Naive B cell (primary cell): ENCODE measurements around the gene DOCK3. TPM values are rescaled to one million over a fixed set of nuclear protein-coding genes. Genes with fewer than 3 reads are reported as not detected.
"Not testable (repeated sequence)": the region's sequence is repeated elsewhere in the genome, so short reads cannot be mapped to it uniquely, and the experiment has no call there.

Experiments used
- ATAC-seq, 2 donors: fragments of 150-1000 bp; cut with Tn5 transposase; 2 replicates each; pipeline ENCODE4 v1.10.0; 2021; ENCODE audit warnings: low read depth in 2 of 2, mild to moderate bottlenecking in 2 of 2, moderate library complexity in 2 of 2
- DNase-seq: peaks from one replicate; pipeline ENCODE4 v3.0.0; 2022
- H3K27ac Mint-ChIP-seq, 6 donors: one replicate each; pipeline ENCODE4 v1.8.0; 2020 to 2022; ENCODE audit warnings: mild to moderate bottlenecking in 6 of 6, mixed read lengths in 6 of 6, moderate library complexity in 5 of 6, inconsistent platforms in 2 of 6
- H3K27me3 Mint-ChIP-seq, 3 donors: one replicate each; pipeline ENCODE4 v1.8.0; 2021 to 2022; ENCODE audit warnings: mixed read lengths in 3 of 3, mild to moderate bottlenecking in 1 of 3
- H3K36me3 Mint-ChIP-seq, 2 donors: one replicate each; pipeline ENCODE4 v1.8.0; 2020 to 2022; ENCODE audit warnings: mixed read lengths in 2 of 2, inconsistent platforms in 1 of 2, mild to moderate bottlenecking in 1 of 2
- H3K4me1 Mint-ChIP-seq, 3 donors: one replicate each; pipeline ENCODE4 v1.8.0; 2020 to 2022; ENCODE audit warnings: mixed read lengths in 3 of 3, inconsistent platforms in 1 of 3, mild to moderate bottlenecking in 1 of 3, moderate library complexity in 1 of 3
- H3K4me3 Mint-ChIP-seq, 8 donors: one replicate each; pipeline ENCODE4 v1.8.0; 2020 to 2022; ENCODE audit warnings: mild to moderate bottlenecking in 8 of 8, mixed read lengths in 8 of 8, moderate library complexity in 8 of 8, inconsistent platforms in 2 of 8
- H3K9me3 Mint-ChIP-seq, 7 donors: one replicate each; pipeline ENCODE4 v1.8.0; 2020 to 2022; ENCODE audit warnings: mixed read lengths in 7 of 7, mild to moderate bottlenecking in 5 of 7, inconsistent platforms in 2 of 7, moderate library complexity in 1 of 7
- polyA plus RNA-seq, 6 donors: library from polyadenylated mRNA; unstranded; fragments of 300-500 nt; fragmentation: Illumina TruSeq; gene quantifications; one replicate each; pipeline ENCODE4 v1.2.3, GENCODE V29; 2021; ENCODE audit warnings: low read depth in 6 of 6

Gene DOCK3
- polyA plus RNA-seq, 6 donors from 2014 or later, result 0.03 to 0.04 (median 0.04) TPM; not detected in 3

DNA sequence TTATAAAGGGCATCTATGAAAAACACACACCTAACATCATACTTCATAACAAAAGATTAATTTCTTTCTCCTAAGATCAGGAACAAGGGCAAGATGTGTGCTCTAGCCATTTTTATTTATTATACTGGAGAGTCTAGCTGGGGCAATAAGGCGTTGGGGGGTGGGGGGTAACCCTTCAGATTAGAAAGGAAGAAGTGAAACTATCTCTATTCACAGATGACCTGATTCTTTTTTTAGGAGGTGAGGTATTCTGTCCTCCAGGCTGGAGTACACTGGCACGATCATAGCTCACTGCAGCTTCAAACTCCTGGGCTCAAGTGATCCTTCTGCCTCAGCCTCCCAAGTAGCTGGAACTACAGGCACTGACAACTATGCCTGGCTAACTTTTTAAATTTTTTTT lies 620.9 kb downstream of the DOCK3 start:
- H3K36me3 Mint-ChIP-seq, result peaks cover 4 to 9% of the 10 kb centered on the region in 2 donors
- peak overlapping the region in 3 of 6 donors; percentile 20 to 71 (median 41) for H3K27ac Mint-ChIP-seq
- peak; percentile 71 to 73 for ATAC-seq

DNA sequence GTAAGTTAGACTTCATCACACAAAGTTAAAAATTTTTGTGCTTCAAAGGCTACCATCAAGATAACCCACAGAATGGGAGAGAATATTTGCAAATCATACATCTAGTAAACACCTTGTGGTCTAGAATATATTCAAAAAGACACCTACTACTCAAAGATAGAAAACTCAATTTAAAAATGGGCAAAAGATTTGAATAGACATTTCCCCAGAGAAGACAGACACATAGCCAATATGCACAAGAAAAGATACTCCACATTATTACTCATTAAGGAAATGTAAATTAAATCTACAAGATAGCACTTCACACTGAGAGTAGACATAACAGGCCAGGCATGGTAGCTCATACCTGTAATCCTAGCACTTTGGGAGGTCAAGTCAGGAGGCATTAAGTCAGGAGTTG lies 622.6 kb downstream of the DOCK3 start:
- DNase-seq (no peak), ATAC-seq (no peak)
- Mint-ChIP-seq H3K27ac (no peak overlapping the region), H3K4me1 (peaks cover 8 to 16% (median 13%) of the 10 kb centered on the region in 3 donors), H3K9me3 (peaks cover 0 to 24% (median 12%) of the 10 kb centered on the region in 7 donors), H3K36me3 (peaks cover 4 to 11% of the 10 kb centered on the region in 2 donors), H3K4me3 (peak overlapping the region in 1 of 8 donors; percentile 27), H3K27me3 (peaks cover 4 to 16% (median 15%) of the 10 kb centered on the region in 3 donors)

More for the DNA sequence above, 620.9 kb downstream of the DOCK3 start:
- no peak for DNase-seq
- H3K4me1 Mint-ChIP-seq, result peaks cover 8 to 16% (median 13%) of the 10 kb centered on the region in 3 donors
- H3K27me3 Mint-ChIP-seq, result peaks cover 0 to 5% (median 0%) of the 10 kb centered on the region in 3 donors
- peak overlapping the region in 1 of 8 donors; percentile 75 for H3K4me3 Mint-ChIP-seq
- H3K9me3 Mint-ChIP-seq, result peaks cover 5 to 23% (median 17%) of the 10 kb centered on the region in 7 donors

DNA sequence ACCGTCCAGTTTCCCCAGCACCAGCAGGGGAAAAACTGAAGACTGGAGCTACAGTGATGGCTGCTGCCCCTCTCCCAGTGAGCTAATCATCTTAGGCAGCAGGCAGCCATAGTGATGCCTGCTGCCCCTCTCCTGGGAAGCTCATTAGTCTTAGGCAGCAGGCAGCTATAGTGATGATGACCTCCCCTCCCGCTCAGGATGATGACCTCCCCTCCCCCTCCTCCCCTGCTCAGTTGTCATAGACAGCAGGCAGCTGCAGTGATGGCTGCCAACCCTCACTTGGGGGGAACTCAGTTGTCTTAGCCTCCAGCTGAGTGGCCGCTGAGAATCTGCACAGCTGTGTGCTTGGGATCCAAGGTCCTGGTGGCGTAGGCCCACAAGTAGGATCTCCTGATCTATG lies 629.5 kb downstream of the DOCK3 start:
- Mint-ChIP-seq H3K4me1 (no peaks in the 10 kb centered on the region), H3K27me3 (peaks cover 18 to 48% (median 46%) of the 10 kb centered on the region in 3 donors), H3K9me3 (peaks cover 10 to 40% (median 24%) of the 10 kb centered on the region in 7 donors), H3K27ac (no peak overlapping the region), H3K4me3 (no peak overlapping the region), H3K36me3 (peaks cover 4 to 27% of the 10 kb centered on the region in 2 donors)
- ATAC-seq (no peak), DNase-seq (no peak)

DNA sequence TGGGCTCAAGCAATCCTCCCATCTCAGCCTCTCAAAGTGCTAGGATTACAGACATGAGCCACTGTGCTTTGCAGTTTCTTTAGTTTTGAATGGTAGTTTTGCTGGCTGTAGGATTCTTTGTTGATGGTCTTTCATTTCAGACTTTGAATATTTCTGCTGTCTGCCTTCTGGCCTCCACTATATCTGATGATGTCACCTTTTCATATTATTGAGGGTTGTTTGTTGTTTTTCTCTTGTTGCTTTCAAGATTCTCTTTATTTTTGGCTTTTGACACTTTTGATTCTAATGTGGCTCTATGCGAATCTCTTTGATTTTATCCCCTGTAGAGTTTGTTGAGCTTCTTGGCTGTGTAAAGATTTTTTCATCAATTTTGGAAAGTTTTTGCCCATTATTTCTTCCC lies 631.4 kb downstream of the DOCK3 start:
- DNase-seq (no peak), ATAC-seq (no peak)
- H3K9me3 Mint-ChIP-seq, result peaks cover 10 to 38% (median 24%) of the 10 kb centered on the region in 7 donors
- peaks cover 21 to 52% (median 44%) of the 10 kb centered on the region in 3 donors for H3K27me3 Mint-ChIP-seq
- H3K36me3 Mint-ChIP-seq, result peaks cover 4 to 27% of the 10 kb centered on the region in 2 donors
- H3K27ac Mint-ChIP-seq, result no peak overlapping the region
- no peak overlapping the region for H3K4me3 Mint-ChIP-seq
- no peaks in the 10 kb centered on the region for H3K4me1 Mint-ChIP-seq

DNA sequence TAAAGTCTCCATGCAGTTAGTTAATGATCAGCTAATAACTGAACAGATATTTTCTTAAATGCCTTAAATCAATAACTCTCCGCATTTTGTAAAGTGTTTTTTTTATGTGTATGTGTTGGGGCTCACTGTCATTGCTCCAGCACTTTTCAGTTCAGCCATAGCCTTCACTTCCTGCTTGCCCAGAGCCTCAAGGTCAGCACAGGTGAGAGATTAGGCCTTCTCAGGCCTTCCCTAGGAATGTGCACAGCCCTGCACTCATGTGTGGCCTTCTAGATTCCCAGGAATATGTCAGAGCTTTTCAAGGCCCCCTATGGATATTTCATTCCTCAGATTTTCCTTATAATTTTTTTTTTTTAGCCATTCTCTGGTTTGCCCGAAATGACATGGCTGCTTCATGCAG lies 632.7 kb downstream of the DOCK3 start:
- H3K27me3 Mint-ChIP-seq, result peaks cover 18 to 40% (median 30%) of the 10 kb centered on the region in 3 donors
- ATAC-seq (no peak), DNase-seq (no peak)
- no peak overlapping the region for H3K4me3 Mint-ChIP-seq
- H3K9me3 Mint-ChIP-seq, result peaks cover 5 to 25% (median 13%) of the 10 kb centered on the region in 7 donors
- no peaks in the 10 kb centered on the region for H3K4me1 Mint-ChIP-seq
- H3K27ac Mint-ChIP-seq, result peak overlapping the region in 1 of 6 donors; percentile 30
- H3K36me3 Mint-ChIP-seq, result peaks cover 0 to 17% of the 10 kb centered on the region in 2 donors

DNA sequence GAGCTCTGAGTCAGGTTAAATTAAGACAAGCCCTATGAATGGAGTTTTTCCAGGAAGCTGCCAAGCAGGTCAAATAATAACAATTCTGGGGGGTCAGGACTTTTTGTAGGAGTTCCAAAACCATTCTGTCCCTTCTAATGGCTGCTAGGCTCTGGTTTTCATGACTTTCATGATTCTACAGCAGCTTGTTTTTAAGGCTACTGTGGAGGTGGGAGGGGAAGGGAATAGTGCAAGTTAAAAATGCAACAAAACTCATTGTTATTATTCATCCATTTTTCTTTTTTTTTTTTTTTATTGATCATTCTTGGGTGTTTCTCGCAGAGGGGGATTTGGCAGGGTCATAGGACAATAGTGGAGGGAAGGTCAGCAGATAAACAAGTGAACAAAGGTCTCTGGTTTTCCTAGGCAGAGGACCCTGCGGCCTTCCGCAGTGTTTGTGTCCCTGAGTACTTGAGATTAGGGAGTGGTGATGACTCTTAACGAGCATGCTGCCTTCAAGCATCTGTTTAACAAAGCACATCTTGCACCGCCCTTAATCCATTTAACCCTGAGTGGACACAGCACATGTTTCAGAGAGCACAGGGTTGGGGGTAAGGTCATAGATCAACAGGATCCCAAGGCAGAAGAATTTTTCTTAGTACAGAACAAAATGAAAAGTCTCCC lies 633.3 kb downstream of the DOCK3 start:
- Mint-ChIP-seq H3K9me3 (peaks cover 5 to 18% (median 13%) of the 10 kb centered on the region in 7 donors), H3K36me3 (peaks cover 0 to 13% of the 10 kb centered on the region in 2 donors), H3K27me3 (peaks cover 18 to 34% (median 24%) of the 10 kb centered on the region in 3 donors)
- DNase-seq, ATAC-seq, H3K4me1 Mint-ChIP-seq, H3K4me3 Mint-ChIP-seq, H3K27ac Mint-ChIP-seq: not testable (repeated sequence)

DNA sequence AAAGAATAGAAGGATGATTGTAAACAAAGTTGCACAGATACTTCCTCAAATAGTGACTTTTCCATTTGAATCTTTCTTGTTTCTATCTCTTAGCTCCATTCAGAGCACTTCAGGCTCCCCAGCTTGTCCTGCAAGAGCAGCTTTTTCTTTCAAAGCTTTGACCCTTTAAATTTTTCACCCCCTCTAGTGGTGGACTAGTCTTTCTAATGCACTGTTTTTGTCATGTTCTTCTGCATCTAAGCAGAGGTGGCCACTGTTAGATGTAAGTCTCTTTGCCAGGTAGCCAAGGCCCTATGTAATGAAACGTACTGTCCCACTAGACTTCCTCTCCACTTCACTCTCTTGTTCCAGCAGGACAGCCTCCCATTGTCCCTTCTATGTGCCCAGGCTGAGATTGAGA lies 636.3 kb downstream of the DOCK3 start:
- ATAC-seq, result no peak
- no peak overlapping the region for H3K4me3 Mint-ChIP-seq
- H3K36me3 Mint-ChIP-seq, result peaks cover 0 to 9% of the 10 kb centered on the region in 2 donors
- peaks cover 2 to 11% (median 8%) of the 10 kb centered on the region in 7 donors for H3K9me3 Mint-ChIP-seq
- H3K27ac Mint-ChIP-seq, result no peak overlapping the region
- peaks cover 9 to 23% (median 9%) of the 10 kb centered on the region in 3 donors for H3K27me3 Mint-ChIP-seq
- DNase-seq, result no peak
- no peaks in the 10 kb centered on the region for H3K4me1 Mint-ChIP-seq

DNA sequence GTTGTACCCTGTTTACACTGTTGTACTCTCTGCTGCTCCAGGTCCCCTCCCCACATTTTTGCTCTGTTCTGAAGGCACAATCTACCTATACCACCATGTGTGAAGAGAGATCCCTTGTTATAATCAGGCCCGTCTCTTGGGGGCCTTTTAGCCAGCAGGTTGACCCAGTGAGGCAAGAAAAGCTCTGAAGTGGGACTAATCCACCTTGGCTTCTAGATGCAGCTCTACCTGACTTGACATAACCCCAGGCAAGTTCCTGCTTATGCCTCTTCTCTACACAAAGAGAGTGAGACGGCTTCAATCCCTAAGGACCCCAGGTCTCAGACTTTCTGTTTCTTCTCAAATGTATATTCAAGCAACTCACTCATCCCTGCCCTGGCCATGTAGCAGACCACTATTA lies 653.5 kb downstream of the DOCK3 start:
- H3K36me3 Mint-ChIP-seq, result no peaks in the 10 kb centered on the region
- DNase-seq, result no peak
- H3K27ac Mint-ChIP-seq, result no peak overlapping the region
- peaks cover 4 to 9% (median 9%) of the 10 kb centered on the region in 3 donors for H3K27me3 Mint-ChIP-seq
- no peak overlapping the region for H3K4me3 Mint-ChIP-seq
- peaks cover 0 to 14% (median 5%) of the 10 kb centered on the region in 7 donors for H3K9me3 Mint-ChIP-seq
- no peaks in the 10 kb centered on the region for H3K4me1 Mint-ChIP-seq
- ATAC-seq, result no peak

DNA sequence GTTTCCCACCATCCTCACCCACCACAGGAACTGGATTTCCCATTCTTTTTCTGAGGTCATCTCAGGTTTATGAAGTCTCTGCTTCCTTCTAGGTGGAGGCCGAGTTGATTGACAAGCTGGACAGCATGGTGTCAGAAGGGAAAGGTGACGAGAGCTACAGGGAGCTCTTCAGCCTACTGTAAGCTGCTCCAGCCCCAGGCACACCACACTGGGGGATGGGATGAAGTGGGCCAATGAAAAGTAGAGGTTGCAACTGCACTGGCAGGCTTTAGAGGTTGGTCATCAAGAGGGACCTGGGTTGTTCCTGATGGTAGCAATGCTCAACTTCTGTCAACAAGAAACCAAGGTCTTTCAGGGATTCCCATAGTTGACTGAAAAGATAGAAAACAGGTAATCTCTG lies 655.3 kb downstream of the DOCK3 start:
- Mint-ChIP-seq H3K27ac (no peak overlapping the region), H3K4me3 (no peak overlapping the region), H3K27me3 (peaks cover 0 to 9% (median 0%) of the 10 kb centered on the region in 3 donors), H3K4me1 (no peaks in the 10 kb centered on the region), H3K9me3 (peaks cover 0 to 3% (median 2%) of the 10 kb centered on the region in 7 donors), H3K36me3 (no peaks in the 10 kb centered on the region)
- DNase-seq, result no peak
- ATAC-seq, result no peak

DNA sequence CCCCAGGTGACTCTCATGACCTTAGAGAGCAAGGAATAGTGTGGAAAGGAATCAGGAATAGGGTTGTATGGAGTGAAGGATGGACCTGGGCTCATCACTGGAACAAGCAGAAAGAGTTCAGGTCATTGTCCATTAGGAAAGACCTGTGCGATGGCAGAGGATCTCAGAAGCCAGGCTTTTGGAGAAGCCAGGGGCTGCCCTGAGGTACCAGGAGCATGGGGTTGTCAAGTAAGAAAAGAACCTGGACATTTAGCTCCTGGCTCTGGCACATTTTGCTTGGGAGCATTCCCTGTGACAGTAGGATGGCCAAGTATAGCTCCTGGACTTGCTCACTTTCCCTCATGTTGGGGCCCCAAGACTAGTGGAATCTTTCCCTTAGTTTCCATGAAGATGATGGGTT lies 657.4 kb downstream of the DOCK3 start:
- Mint-ChIP-seq H3K9me3 (no peaks in the 10 kb centered on the region), H3K4me3 (no peak overlapping the region), H3K36me3 (no peaks in the 10 kb centered on the region), H3K27ac (no peak overlapping the region), H3K4me1 (no peaks in the 10 kb centered on the region), H3K27me3 (peaks cover 0 to 9% (median 0%) of the 10 kb centered on the region in 3 donors)
- DNase-seq, result no peak
- no peak for ATAC-seq

DNA sequence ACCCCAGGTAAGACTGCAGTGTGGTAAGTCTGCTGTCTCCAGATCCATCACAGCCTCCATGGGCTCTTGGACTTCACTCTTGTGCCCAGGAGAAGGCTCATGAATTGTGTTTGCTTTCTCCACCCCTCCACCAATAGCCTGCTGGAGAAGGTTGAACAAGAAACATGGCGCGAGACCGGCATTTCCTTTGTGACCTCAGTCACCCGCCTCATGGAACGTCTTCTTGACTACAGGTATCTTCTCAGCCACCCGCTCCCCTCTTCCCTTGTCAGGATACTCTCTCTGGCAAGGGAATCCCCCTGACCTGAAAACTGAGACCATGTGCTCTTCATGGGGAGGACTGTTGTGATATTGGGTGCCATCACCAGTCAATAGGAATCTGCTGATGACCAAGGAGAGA lies 658.3 kb downstream of the DOCK3 start:
- no peaks in the 10 kb centered on the region for H3K36me3 Mint-ChIP-seq
- no peaks in the 10 kb centered on the region for H3K4me1 Mint-ChIP-seq
- H3K27ac Mint-ChIP-seq, result no peak overlapping the region
- no peak for DNase-seq
- H3K27me3 Mint-ChIP-seq, result peaks cover 0 to 9% (median 0%) of the 10 kb centered on the region in 3 donors
- H3K4me3 Mint-ChIP-seq, result no peak overlapping the region
- H3K9me3 Mint-ChIP-seq, result no peaks in the 10 kb centered on the region
- no peak for ATAC-seq

DNA sequence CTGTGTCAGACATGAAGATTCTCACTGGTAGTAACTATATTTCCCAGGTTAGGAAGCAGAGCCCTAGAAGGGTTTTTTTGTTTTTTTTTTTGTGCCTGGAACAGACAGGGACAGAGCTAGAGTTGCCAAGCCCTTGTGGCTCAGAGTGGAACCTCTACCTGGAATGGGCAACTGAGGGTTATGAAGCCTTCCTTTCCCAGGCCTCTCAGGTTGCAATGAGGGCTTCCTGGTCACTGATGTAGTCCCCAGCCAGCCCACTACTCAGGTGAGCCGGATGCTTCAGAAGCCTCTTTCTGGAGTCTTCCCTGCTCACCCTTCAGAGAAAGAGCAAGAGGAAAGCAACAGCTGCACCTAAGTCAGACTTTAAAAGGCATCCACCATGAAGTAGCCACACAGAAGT lies 661.5 kb downstream of the DOCK3 start:
- Mint-ChIP-seq H3K27ac (no peak overlapping the region), H3K27me3 (peaks cover 0 to 9% (median 0%) of the 10 kb centered on the region in 3 donors), H3K4me3 (no peak overlapping the region), H3K4me1 (no peaks in the 10 kb centered on the region), H3K9me3 (no peaks in the 10 kb centered on the region), H3K36me3 (no peaks in the 10 kb centered on the region)
- no peak for DNase-seq
- ATAC-seq, result no peak

DNA sequence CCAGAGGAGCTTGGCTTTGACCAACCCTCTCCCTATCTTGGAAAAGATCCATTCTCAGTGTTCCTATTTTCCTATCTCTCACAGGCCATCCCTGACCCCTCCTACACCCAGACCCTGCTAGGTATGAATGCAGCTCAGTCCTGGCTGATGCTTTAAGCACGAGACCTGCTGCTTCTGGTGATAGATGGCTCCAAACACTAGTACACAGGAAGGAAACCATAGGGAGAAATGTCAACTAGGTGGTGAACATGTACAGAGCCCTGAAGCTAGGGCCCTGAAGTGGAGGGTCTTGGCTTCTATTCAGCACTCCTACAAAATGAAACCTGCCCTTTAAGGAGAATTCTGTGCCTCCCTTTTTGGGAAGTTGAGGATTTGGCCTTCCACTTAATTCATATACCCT lies 662.9 kb downstream of the DOCK3 start:
- no peaks in the 10 kb centered on the region for H3K9me3 Mint-ChIP-seq
- ATAC-seq (no peak), DNase-seq (no peak)
- H3K4me1 Mint-ChIP-seq, result no peaks in the 10 kb centered on the region
- H3K4me3 Mint-ChIP-seq, result no peak overlapping the region
- no peaks in the 10 kb centered on the region for H3K27me3 Mint-ChIP-seq
- H3K27ac Mint-ChIP-seq, result no peak overlapping the region
- H3K36me3 Mint-ChIP-seq, result no peaks in the 10 kb centered on the region

DNA sequence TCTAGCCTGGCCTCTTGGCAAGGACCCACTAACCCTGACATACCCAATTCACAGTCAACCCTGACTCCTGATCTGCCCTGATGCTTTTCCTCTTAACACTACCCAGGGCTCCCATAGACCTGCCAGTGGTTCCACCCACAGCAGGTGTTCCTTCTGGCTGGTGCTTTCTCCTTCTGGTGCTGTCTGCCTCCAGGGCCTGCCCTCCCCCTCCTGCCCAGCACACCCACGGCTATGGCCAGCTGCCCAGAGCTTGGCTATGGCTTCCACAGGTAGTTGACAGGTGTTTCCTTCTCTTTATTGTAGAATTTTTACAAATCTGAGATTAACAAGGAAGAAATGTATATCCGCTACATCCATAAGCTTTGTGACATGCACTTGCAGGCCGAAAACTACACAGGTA lies 663.9 kb downstream of the DOCK3 start:
- no peak overlapping the region for H3K4me3 Mint-ChIP-seq
- no peak for DNase-seq
- no peak for ATAC-seq
- H3K27me3 Mint-ChIP-seq, result peaks cover 0 to 4% (median 0%) of the 10 kb centered on the region in 3 donors
- H3K9me3 Mint-ChIP-seq, result no peaks in the 10 kb centered on the region
- H3K4me1 Mint-ChIP-seq, result no peaks in the 10 kb centered on the region
- H3K36me3 Mint-ChIP-seq, result no peaks in the 10 kb centered on the region
- no peak overlapping the region for H3K27ac Mint-ChIP-seq
